CD4-positive, CD25-positive, alpha-beta regulatory T cell (primary cell): ENCODE measurements around the gene CIPC. TPM values are rescaled to one million over a fixed set of nuclear protein-coding genes. Genes with fewer than 3 reads are reported as not detected.

Experiments
- ATAC-seq, 2 donors: fragments of 150-1000 bp; cut with Tn5 transposase; one replicate each; pipeline ENCODE4 v1.10.0; 2021; ENCODE audit warnings: low read depth in 2 of 2, moderate number of reproducible peaks in 2 of 2, moderate library complexity in 1 of 2
- DNase-seq, 3 donors: peaks; one replicate each; pipeline versions ENCODE4 v3.0.0 to v3.0.0-alpha.2; 2012 to 2022; ENCODE audit warnings: mixed read lengths in 1 of 3
- H3K27ac ChIP-seq: one replicate; pipeline ENCODE4 v1.7.0; 2013; ENCODE audit warnings: mild to moderate bottlenecking, low read length; ENCODE audit not compliant: insufficient read depth, poor library complexity, severe bottlenecking
- H3K27me3 ChIP-seq: one replicate; pipeline ENCODE4 v1.7.0; 2013; ENCODE audit warnings: low read length; ENCODE audit not compliant: control insufficient read depth, insufficient read depth
- H3K36me3 ChIP-seq: one replicate; pipeline ENCODE4 v1.7.0; 2013; ENCODE audit warnings: mild to moderate bottlenecking, low read length, moderate library complexity; ENCODE audit not compliant: control insufficient read depth, insufficient read depth
- H3K4me1 ChIP-seq: 2 replicates; pipeline ENCODE4 v1.7.0; 2013; ENCODE audit warnings: mild to moderate bottlenecking, low read length; ENCODE audit not compliant: insufficient read depth, control insufficient read depth, poor library complexity, severe bottlenecking
- H3K4me3 ChIP-seq: one replicate; pipeline ENCODE4 v1.7.0; 2013; ENCODE audit warnings: low read depth, mild to moderate bottlenecking, low read length, moderate library complexity
- H3K9me3 ChIP-seq, 2 experiments: 1 replicate in 1 of 2; 2 replicates in 1 of 2; pipeline ENCODE4 v1.7.0; 2013; ENCODE audit warnings: low read length in 2 of 2, mild to moderate bottlenecking in 1 of 2, moderate library complexity in 1 of 2; ENCODE audit not compliant: control insufficient read depth in 2 of 2
- H3K27ac Mint-ChIP-seq, 3 donors: one replicate each; pipeline ENCODE4 v1.8.0; 2020 to 2022; ENCODE audit warnings: mild to moderate bottlenecking in 3 of 3, mixed read lengths in 3 of 3, moderate library complexity in 2 of 3
- H3K27me3 Mint-ChIP-seq: one replicate; pipeline ENCODE4 v1.8.0; 2022; ENCODE audit warnings: mild to moderate bottlenecking, mixed read lengths
- H3K36me3 Mint-ChIP-seq: one replicate; pipeline ENCODE4 v1.8.0; 2020; ENCODE audit warnings: mixed read lengths
- H3K4me1 Mint-ChIP-seq, 4 donors: one replicate each; pipeline ENCODE4 v1.8.0; 2020 to 2022; ENCODE audit warnings: mixed read lengths in 4 of 4, mild to moderate bottlenecking in 1 of 4
- H3K4me3 Mint-ChIP-seq, 4 donors: one replicate each; pipeline ENCODE4 v1.8.0; 2020 to 2022; ENCODE audit warnings: mild to moderate bottlenecking in 4 of 4, mixed read lengths in 4 of 4, moderate library complexity in 3 of 4
- H3K9me3 Mint-ChIP-seq, 7 donors: one replicate each; pipeline ENCODE4 v1.8.0; 2020 to 2022; ENCODE audit warnings: mixed read lengths in 7 of 7, mild to moderate bottlenecking in 3 of 7, moderate library complexity in 2 of 7
- polyA plus RNA-seq, 4 donors: library from polyadenylated mRNA; unstranded; fragments of 300-500 nt; fragmentation: Illumina TruSeq; gene quantifications; one replicate each; pipeline ENCODE4 v1.2.3, GENCODE V29; 2021
- total RNA-seq: library from RNA; stranded (reverse); gene quantifications from one replicate; pipeline ENCODE4 v1.2.3, GENCODE V29; 2022

Gene CIPC
- total RNA-seq (12.3 TPM), polyA plus RNA-seq (10 to 100 TPM; 11.4 to 14.2 (median 12.5) TPM)

- H3K36me3 ChIP-seq = no peaks in the 10 kb centered on the region
- peak; percentile 93 to 95 for ATAC-seq
- peak within 1 kb of the TSS; percentile 84 for H3K4me3 ChIP-seq
- peaks cover 0 to 4% (median 0%) of the 10 kb centered on the region in 7 donors for H3K9me3 Mint-ChIP-seq
- H3K4me3 Mint-ChIP-seq = peak within 1 kb of the TSS; percentile 88 to 100 (median 99)
- H3K27ac ChIP-seq = peak within 1 kb of the TSS; percentile 94
- no peaks in the 10 kb centered on the region for H3K27me3 ChIP-seq
- peak within 1 kb of the TSS; percentile 90 to 99 (median 94) for H3K27ac Mint-ChIP-seq
- peaks cover 6% of the 10 kb centered on the region for H3K27me3 Mint-ChIP-seq
- DNase-seq = peak; percentile 98 to 99 (median 99)
- H3K36me3 Mint-ChIP-seq = no peaks in the 10 kb centered on the region
- peaks cover 18% of the 10 kb centered on the region for H3K4me1 ChIP-seq
- H3K9me3 ChIP-seq = no peaks in the 10 kb centered on the region
- peaks cover 13 to 53% (median 41%) of the 10 kb centered on the region in 4 donors for H3K4me1 Mint-ChIP-seq
These were observed at the start of gene CIPC for GRCh38 chr14:77097700-77098528. Gene CIPC (plus strand): TSS chr14:77098258. CDS start chr14:77105709, 7,451 bp downstream.

- Histone ChIP-seq H3K4me1 (peaks cover 19% of the 10 kb centered on the region), H3K4me3 (no peak overlapping the region), H3K27me3 (no peaks in the 10 kb centered on the region), H3K27ac (no peak overlapping the region), H3K9me3 (no peaks in the 10 kb centered on the region), H3K36me3 (no peaks in the 10 kb centered on the region)
- Mint-ChIP-seq H3K4me3 (no peak overlapping the region), H3K27ac (no peak overlapping the region), H3K27me3 (no peaks in the 10 kb centered on the region), H3K9me3 (no peaks in the 10 kb centered on the region), H3K4me1 (peaks cover 0 to 30% (median 10%) of the 10 kb centered on the region in 4 donors), H3K36me3 (no peaks in the 10 kb centered on the region)
- DNase-seq (no peak), ATAC-seq (no peak)
These were observed 46.9 kb upstream of the CIPC start for GRCh38 chr14:77051116-77051515.

GRCh38 chr14:77052281-77053044 is 45.6 kb upstream of the CIPC start:
- Histone ChIP-seq H3K36me3 (no peaks in the 10 kb centered on the region), H3K4me3 (no peak overlapping the region), H3K9me3 (no peaks in the 10 kb centered on the region), H3K27me3 (no peaks in the 10 kb centered on the region), H3K4me1 (peaks cover 19% of the 10 kb centered on the region), H3K27ac (no peak overlapping the region)
- H3K4me1 Mint-ChIP-seq = peaks cover 0 to 24% (median 8%) of the 10 kb centered on the region in 4 donors
- ATAC-seq (no peak), DNase-seq (no peak)
- H3K4me3 Mint-ChIP-seq = no peak overlapping the region
- H3K27ac Mint-ChIP-seq = no peak overlapping the region
- H3K27me3 Mint-ChIP-seq = no peaks in the 10 kb centered on the region
- no peaks in the 10 kb centered on the region for H3K9me3 Mint-ChIP-seq
- no peaks in the 10 kb centered on the region for H3K36me3 Mint-ChIP-seq

DNA sequence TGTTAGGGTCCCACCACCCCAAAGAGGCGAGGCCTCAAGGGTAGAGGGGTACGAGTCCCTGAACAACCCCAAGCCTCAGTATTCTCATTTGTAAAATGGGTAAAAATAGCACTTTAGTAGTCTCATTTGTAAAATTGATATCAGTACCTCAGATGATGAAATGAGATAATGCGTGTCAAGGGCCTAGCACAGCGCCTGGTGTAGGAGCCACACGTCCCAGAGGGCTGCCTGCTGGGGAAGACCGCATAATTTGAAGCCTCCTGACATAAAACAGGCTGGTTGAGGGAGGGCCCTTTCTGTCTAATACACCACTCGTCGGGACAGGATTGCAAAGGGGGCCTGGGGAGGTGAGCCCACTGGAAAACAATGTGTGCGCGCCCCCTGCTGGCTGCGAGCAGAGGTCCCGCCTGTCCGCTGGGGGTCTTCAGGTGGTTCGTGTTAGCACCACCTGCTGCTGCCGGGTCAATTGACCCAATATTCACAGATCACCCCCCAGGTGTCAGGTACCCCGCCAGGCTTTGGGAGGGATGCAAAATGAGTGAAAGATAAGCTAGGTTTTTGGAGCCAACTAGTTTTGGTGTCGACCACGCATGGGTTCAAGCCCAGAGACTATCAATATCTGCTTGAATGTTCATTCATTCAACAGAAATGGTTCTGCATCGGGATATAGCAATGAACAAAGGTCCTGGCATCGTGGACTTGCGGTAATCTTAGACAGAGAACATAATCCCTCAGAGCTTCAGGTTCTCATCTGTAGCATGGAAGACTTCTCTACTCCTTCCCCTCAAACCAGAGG is 44.8 kb upstream of the CIPC start:
- Histone ChIP-seq H3K36me3 (no peaks in the 10 kb centered on the region), H3K27me3 (no peaks in the 10 kb centered on the region), H3K4me1 (peaks cover 19% of the 10 kb centered on the region), H3K9me3 (no peaks in the 10 kb centered on the region), H3K27ac (no peak overlapping the region), H3K4me3 (no peak overlapping the region)
- ATAC-seq (peak; percentile 66 to 72), DNase-seq (peak; percentile 68 to 76 (median 70))
- Mint-ChIP-seq H3K4me1 (peaks cover 0 to 23% (median 8%) of the 10 kb centered on the region in 4 donors), H3K27me3 (no peaks in the 10 kb centered on the region), H3K36me3 (no peaks in the 10 kb centered on the region), H3K9me3 (no peaks in the 10 kb centered on the region), H3K4me3 (no peak overlapping the region), H3K27ac (peak overlapping the region in 2 of 3 donors; percentile 46 to 75)

DNA sequence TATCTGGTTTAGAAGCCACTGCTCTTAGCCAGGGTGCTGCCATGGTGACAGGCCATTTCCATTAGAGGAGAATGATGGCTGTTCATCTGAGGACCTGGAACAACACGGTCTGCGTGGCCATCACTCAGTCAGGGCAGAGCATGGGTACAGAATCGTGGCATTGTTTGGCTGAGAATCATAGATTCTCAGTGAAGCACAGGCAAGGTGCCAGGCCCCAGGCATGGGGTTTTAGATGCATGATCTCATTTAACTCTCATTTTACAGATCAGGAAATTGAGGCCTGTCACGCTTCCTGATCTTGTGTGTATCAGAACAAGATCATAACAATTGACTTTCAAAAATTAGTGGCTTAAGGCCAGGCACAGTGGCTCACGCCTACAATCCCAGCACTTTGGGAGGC is 42.8 kb upstream of the CIPC start:
- ATAC-seq = peak in 1 of 2 donors; percentile 16
- H3K36me3 ChIP-seq = no peaks in the 10 kb centered on the region
- Mint-ChIP-seq H3K4me1 (peaks cover 0 to 23% (median 8%) of the 10 kb centered on the region in 4 donors), H3K27ac (peak overlapping the region; percentile 78 to 82 (median 81)), H3K9me3 (no peaks in the 10 kb centered on the region), H3K4me3 (peak overlapping the region in 1 of 4 donors; percentile 64), H3K36me3 (no peaks in the 10 kb centered on the region), H3K27me3 (no peaks in the 10 kb centered on the region)
- H3K27me3 ChIP-seq = no peaks in the 10 kb centered on the region
- peaks cover 19% of the 10 kb centered on the region for H3K4me1 ChIP-seq
- no peak overlapping the region for H3K4me3 ChIP-seq
- no peak for DNase-seq
- peak overlapping the region; percentile 29 for H3K27ac ChIP-seq
- H3K9me3 ChIP-seq = no peaks in the 10 kb centered on the region

GRCh38 chr14:77055981-77056380 is 42.1 kb upstream of the CIPC start:
- Mint-ChIP-seq H3K4me3 (no peak overlapping the region), H3K27ac (peak overlapping the region in 1 of 3 donors; percentile 14), H3K4me1 (peaks cover 0 to 23% (median 8%) of the 10 kb centered on the region in 4 donors), H3K27me3 (no peaks in the 10 kb centered on the region), H3K36me3 (no peaks in the 10 kb centered on the region), H3K9me3 (no peaks in the 10 kb centered on the region)
- Histone ChIP-seq H3K27me3 (no peaks in the 10 kb centered on the region), H3K4me3 (no peak overlapping the region), H3K4me1 (peaks cover 19% of the 10 kb centered on the region), H3K27ac (peak overlapping the region; percentile 29), H3K36me3 (no peaks in the 10 kb centered on the region), H3K9me3 (no peaks in the 10 kb centered on the region)
- DNase-seq (no peak), ATAC-seq (no peak)

- H3K4me3 Mint-ChIP-seq = no peak overlapping the region
- peaks cover 0 to 18% (median 7%) of the 10 kb centered on the region in 4 donors for H3K4me1 Mint-ChIP-seq
- H3K9me3 ChIP-seq = no peaks in the 10 kb centered on the region
- H3K36me3 Mint-ChIP-seq = no peaks in the 10 kb centered on the region
- no peaks in the 10 kb centered on the region for H3K9me3 Mint-ChIP-seq
- H3K27ac Mint-ChIP-seq = no peak overlapping the region
- no peak overlapping the region for H3K27ac ChIP-seq
- H3K36me3 ChIP-seq = no peaks in the 10 kb centered on the region
- ATAC-seq (no peak), DNase-seq (no peak)
- H3K4me1 ChIP-seq = peaks cover 15% of the 10 kb centered on the region
- no peaks in the 10 kb centered on the region for H3K27me3 Mint-ChIP-seq
- H3K4me3 ChIP-seq = no peak overlapping the region
- no peaks in the 10 kb centered on the region for H3K27me3 ChIP-seq
These were observed 39.9 kb upstream of the CIPC start for GRCh38 chr14:77058117-77058516.
